BLaER1 treated with 17β-estradiol and CSF1 and Interleukin-3, amounts not matched to agents 10 nM and 100 nM (cell line): Measurements from ENCODE around the gene TTC34.

ENCODE experiments used
- H3K27ac ChIP-seq, 11 experiments: shearing (Covaris generic); formaldehyde crosslinking; 2 replicates each; pipeline ENCODE4 v1.8.1; 2022
- H3K27me3 ChIP-seq, 11 experiments: shearing (Covaris generic); formaldehyde crosslinking; 2 replicates each; pipeline ENCODE4 v1.8.1; 2022
- H3K36me3 ChIP-seq, 11 experiments: shearing (Covaris generic); formaldehyde crosslinking; 2 replicates each; pipeline ENCODE4 v1.8.1; 2022
- H3K4me1 ChIP-seq, 10 experiments: shearing (Covaris generic); formaldehyde crosslinking; 2 replicates each; pipeline ENCODE4 v1.8.1; 2022
- H3K4me2 ChIP-seq, 11 experiments: shearing (Covaris generic); formaldehyde crosslinking; 2 replicates each; pipeline ENCODE4 v1.8.1; 2022
- H3K4me3 ChIP-seq, 10 experiments: shearing (Covaris generic); formaldehyde crosslinking; 2 replicates each; pipeline ENCODE4 v1.8.1; 2022
- H3K9ac ChIP-seq, 11 experiments: shearing (Covaris generic); formaldehyde crosslinking; 2 replicates each; pipeline ENCODE4 v1.8.1; 2022
- H3K9me3 ChIP-seq, 11 experiments: shearing (Covaris generic); formaldehyde crosslinking; replicated peaks in 1 of 11; 2 replicates each; pipeline ENCODE4 v1.8.1; 2022
- H4K20me1 ChIP-seq, 11 experiments: shearing (Covaris generic); formaldehyde crosslinking; 2 replicates each; pipeline ENCODE4 v1.8.1; 2022
- Cebpa-rat ChIP-seq, 11 experiments: shearing (Covaris generic); IDR thresholded peaks; 2 replicates each; pipeline ENCODE4 v1.8.1; 2022

TTC34 gene

GRCh38 chr1:2810899-2811532, 9.5 kb upstream of the TTC34 start:
- Histone ChIP-seq H3K4me1 (peaks cover 0 to 31% (median 19%) of the 10 kb centered on the region in 10 experiments; a peak in 15 of 20 replicates), H4K20me1 (peaks cover 0 to 18% (median 0%) of the 10 kb centered on the region in 11 experiments; a peak in 6 of 22 replicates), H3K9me3 (peaks cover 6 to 22% (median 18%) of the 10 kb centered on the region in 11 experiments; a peak in 19 of 22 replicates), H3K27me3 (peaks cover 0 to 6% (median 0%) of the 10 kb centered on the region in 11 experiments; a peak in 1 of 22 replicates), H3K27ac (no peak overlapping the region), H3K4me3 (no peak overlapping the region), H3K4me2 (peak overlapping the region in 9 of 11 experiments; percentile 12 to 70 (median 52); a peak in 16 of 22 replicates), H3K9ac (peak overlapping the region in 7 of 11 experiments; percentile 6 to 46 (median 17); a peak in 5 of 22 replicates), H3K36me3 (no peaks in the 10 kb centered on the region)
- no peak for TF ChIP-seq Cebpa-rat (IDR thresholded peaks at IDR 0.05)

- no peak for TF ChIP-seq Cebpa-rat (IDR thresholded peaks at IDR 0.05)
- Histone ChIP-seq H3K36me3 (no peaks in the 10 kb centered on the region), H3K9ac (no peak overlapping the region), H3K4me1 (peaks cover 0 to 31% (median 19%) of the 10 kb centered on the region in 10 experiments; a peak in 15 of 20 replicates), H3K9me3 (peaks cover 6 to 22% (median 18%) of the 10 kb centered on the region in 11 experiments; a peak in 19 of 22 replicates), H3K4me2 (peak overlapping the region in 2 of 11 experiments; percentile 67 to 70; a peak in 1 of 22 replicates), H3K27me3 (peaks cover 0 to 6% (median 0%) of the 10 kb centered on the region in 11 experiments; a peak in 1 of 22 replicates), H3K4me3 (no peak overlapping the region), H4K20me1 (peaks cover 0 to 23% (median 0%) of the 10 kb centered on the region in 11 experiments; a peak in 5 of 22 replicates), H3K27ac (no peak overlapping the region)
Observed at GRCh38 chr1:2810281-2810680, 8.8 kb upstream of the TTC34 start.

- Histone ChIP-seq H3K27ac (no peak overlapping the region), H3K9me3 (peaks cover 6 to 22% (median 18%) of the 10 kb centered on the region in 11 experiments; a peak in 19 of 22 replicates), H4K20me1 (peaks cover 0 to 26% (median 0%) of the 10 kb centered on the region in 11 experiments; a peak in 5 of 22 replicates), H3K36me3 (no peaks in the 10 kb centered on the region), H3K27me3 (peaks cover 0 to 6% (median 0%) of the 10 kb centered on the region in 11 experiments; a peak in 1 of 22 replicates), H3K4me3 (no peak overlapping the region), H3K4me1 (peaks cover 0 to 31% (median 19%) of the 10 kb centered on the region in 10 experiments; a peak in 15 of 20 replicates), H3K4me2 (peak overlapping the region in 5 of 11 experiments; percentile 12 to 45 (median 28); a peak in 5 of 22 replicates), H3K9ac (no peak overlapping the region)
- no peak for TF ChIP-seq Cebpa-rat (IDR thresholded peaks at IDR 0.05)
Observed at GRCh38 chr1:2809656-2810055, 8.2 kb upstream of the TTC34 start.

- H3K27ac ChIP-seq = no peak overlapping the region
- peak overlapping the region in 5 of 11 experiments; percentile 12 to 45 (median 28); a peak in 6 of 22 replicates for H3K4me2 ChIP-seq
- peaks cover 0 to 6% (median 0%) of the 10 kb centered on the region in 11 experiments; a peak in 1 of 22 replicates for H3K27me3 ChIP-seq
- TF ChIP-seq Cebpa-rat (IDR thresholded peaks at IDR 0.05) = no peak
- H3K9me3 ChIP-seq = peaks cover 6 to 21% (median 18%) of the 10 kb centered on the region in 11 experiments; a peak in 19 of 22 replicates
- H3K4me3 ChIP-seq = no peak overlapping the region
- H3K9ac ChIP-seq = no peak overlapping the region
- no peaks in the 10 kb centered on the region for H3K36me3 ChIP-seq
- H3K4me1 ChIP-seq = peaks cover 0 to 31% (median 19%) of the 10 kb centered on the region in 10 experiments; a peak in 15 of 20 replicates
- peaks cover 0 to 33% (median 0%) of the 10 kb centered on the region in 11 experiments; a peak in 6 of 22 replicates for H4K20me1 ChIP-seq
Observed at GRCh38 chr1:2808831-2809605, 7.5 kb upstream of the TTC34 start.

DNA sequence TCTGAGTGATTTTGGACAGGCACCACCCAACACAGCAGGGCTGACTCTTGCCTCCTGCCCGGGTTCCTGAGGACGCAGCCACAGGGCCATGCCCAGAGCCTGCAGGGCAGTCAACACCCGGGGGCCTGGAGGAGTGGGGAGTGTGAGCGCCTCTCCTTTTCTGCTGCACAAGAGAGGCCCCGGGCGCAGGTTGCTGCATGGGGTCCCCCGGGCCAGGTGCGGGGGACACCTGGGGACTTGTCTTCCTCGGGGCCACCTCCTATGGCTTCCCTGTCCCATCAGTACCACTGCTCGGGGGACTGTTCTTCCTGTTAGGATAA, 6.9 kb upstream of the TTC34 start:
- peaks cover 0 to 6% (median 0%) of the 10 kb centered on the region in 11 experiments; a peak in 1 of 22 replicates for H3K27me3 ChIP-seq
- peaks cover 0 to 38% (median 0%) of the 10 kb centered on the region in 11 experiments; a peak in 7 of 22 replicates for H4K20me1 ChIP-seq
- no peak overlapping the region for H3K4me2 ChIP-seq
- H3K9me3 ChIP-seq = peaks cover 4 to 15% (median 13%) of the 10 kb centered on the region in 11 experiments; a peak in 19 of 22 replicates
- H3K9ac ChIP-seq = no peak overlapping the region
- no peak for TF ChIP-seq Cebpa-rat (IDR thresholded peaks at IDR 0.05)
- peaks cover 0 to 31% (median 19%) of the 10 kb centered on the region in 10 experiments; a peak in 15 of 20 replicates for H3K4me1 ChIP-seq
- H3K4me3 ChIP-seq = no peak overlapping the region
- no peak overlapping the region for H3K27ac ChIP-seq
- H3K36me3 ChIP-seq = no peaks in the 10 kb centered on the region

DNA sequence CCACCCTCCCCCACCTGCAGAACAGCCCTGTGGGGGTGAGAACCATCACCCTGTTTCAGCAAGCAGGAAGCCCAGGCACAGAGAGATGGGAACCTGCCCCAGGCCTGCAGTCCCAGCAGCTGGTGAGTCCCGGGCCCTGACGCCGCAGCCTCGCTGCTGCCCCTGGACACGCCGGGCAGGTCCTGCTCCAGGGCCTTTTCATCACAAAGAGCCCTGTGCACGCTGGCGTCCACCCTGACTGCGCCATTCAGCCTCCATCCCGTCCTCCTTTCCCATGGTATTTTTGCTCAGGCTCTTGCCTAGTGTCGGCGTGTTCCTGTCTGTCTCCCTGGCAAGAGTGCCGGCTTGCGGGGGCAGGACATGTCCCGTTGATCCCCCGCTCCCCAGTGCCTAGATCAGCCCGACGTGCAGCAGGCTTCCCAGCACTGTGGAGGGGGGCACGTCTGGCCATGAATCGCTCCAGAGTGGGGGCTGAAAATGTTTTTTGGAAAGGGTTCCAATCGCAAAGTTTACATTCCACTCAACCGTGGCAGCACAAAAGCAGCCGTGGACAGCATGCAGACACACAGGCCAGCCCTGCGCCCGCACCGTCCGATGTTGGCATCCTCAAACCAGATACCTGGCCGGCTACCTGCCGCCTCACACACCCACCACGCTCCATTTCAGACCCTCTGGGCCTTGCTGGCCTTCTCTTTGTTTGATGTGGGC, 6.3 kb upstream of the TTC34 start:
- H3K4me3 ChIP-seq = no peak overlapping the region
- no peaks in the 10 kb centered on the region for H3K36me3 ChIP-seq
- H3K4me1 ChIP-seq = peaks cover 0 to 31% (median 19%) of the 10 kb centered on the region in 10 experiments; a peak in 15 of 20 replicates
- no peak overlapping the region for H3K27ac ChIP-seq
- no peak for TF ChIP-seq Cebpa-rat (IDR thresholded peaks at IDR 0.05)
- peaks cover 0 to 6% (median 0%) of the 10 kb centered on the region in 11 experiments; a peak in 1 of 22 replicates for H3K27me3 ChIP-seq
- peaks cover 0 to 43% (median 0%) of the 10 kb centered on the region in 11 experiments; a peak in 7 of 22 replicates for H4K20me1 ChIP-seq
- H3K9ac ChIP-seq = no peak overlapping the region
- no peak overlapping the region for H3K4me2 ChIP-seq
- peaks cover 0 to 10% (median 8%) of the 10 kb centered on the region in 11 experiments; a peak in 15 of 22 replicates for H3K9me3 ChIP-seq

DNA sequence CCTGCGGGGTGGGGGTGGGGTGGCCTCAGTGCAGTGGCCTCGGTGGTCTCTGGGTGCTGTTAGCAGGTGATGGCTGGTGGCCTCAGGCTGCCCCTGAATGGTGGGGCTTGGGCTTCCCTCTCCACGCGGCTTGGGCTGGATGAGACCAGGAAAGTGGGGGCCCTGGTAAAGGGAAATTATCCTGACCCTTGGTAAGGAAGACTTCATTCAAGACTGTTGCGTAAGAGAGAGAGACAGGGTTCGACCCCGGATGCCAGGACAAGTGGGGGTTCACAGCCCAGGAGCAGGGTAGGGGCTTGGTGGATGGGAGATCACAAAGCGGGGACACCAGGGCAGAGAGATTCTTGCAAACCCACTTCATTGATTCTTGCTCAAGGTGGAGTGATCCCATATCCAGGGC, 5.5 kb upstream of the TTC34 start:
- H3K9me3 ChIP-seq = peaks cover 0 to 2% (median under 1%) of the 10 kb centered on the region in 11 experiments; a peak in 7 of 22 replicates
- H3K27ac ChIP-seq = no peak overlapping the region
- TF ChIP-seq Cebpa-rat (IDR thresholded peaks at IDR 0.05) = peak in 2 of 11 experiments; percentile 20 to 42; a peak in 2 of 22 replicates

DNA sequence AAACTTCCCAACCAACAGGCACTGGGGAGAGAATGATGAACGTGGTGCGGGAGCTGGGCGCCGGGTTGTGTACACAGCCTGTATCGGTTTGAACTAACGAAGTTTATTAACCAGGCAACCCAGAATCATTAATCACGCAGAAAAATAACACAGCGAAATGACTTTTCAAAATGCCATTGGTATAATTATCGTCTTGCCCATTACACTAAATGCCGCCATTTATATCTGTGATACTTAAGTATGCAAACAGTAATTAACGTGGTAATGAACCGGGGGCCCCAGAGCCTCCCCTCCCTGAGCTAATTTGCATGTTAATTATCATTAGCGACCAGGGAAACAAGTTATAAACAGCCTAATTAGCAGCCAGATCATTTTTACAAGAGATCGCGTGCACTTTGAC, 5.1 kb upstream of the TTC34 start:
- no peaks in the 10 kb centered on the region for H3K36me3 ChIP-seq
- H3K27me3 ChIP-seq = no peaks in the 10 kb centered on the region
- peaks cover 5 to 39% (median 25%) of the 10 kb centered on the region in 10 experiments; a peak in 18 of 20 replicates for H3K4me1 ChIP-seq
- peaks cover 0 to 53% (median 0%) of the 10 kb centered on the region in 11 experiments; a peak in 8 of 22 replicates for H4K20me1 ChIP-seq
- TF ChIP-seq Cebpa-rat (IDR thresholded peaks at IDR 0.05) = no peak
- H3K9ac ChIP-seq = no peak overlapping the region
- H3K9me3 ChIP-seq = no peaks in the 10 kb centered on the region
- H3K4me2 ChIP-seq = no peak overlapping the region
- H3K27ac ChIP-seq = no peak overlapping the region
- no peak overlapping the region for H3K4me3 ChIP-seq

More for the DNA sequence above, 5.5 kb upstream of the TTC34 start:
- no peaks in the 10 kb centered on the region for H3K36me3 ChIP-seq
- H3K9ac ChIP-seq = no peak overlapping the region
- peaks cover under 1 to 38% (median 23%) of the 10 kb centered on the region in 10 experiments; a peak in 18 of 20 replicates for H3K4me1 ChIP-seq
- peaks cover 0 to under 1% (median 0%) of the 10 kb centered on the region in 11 experiments; a peak in 1 of 22 replicates for H3K27me3 ChIP-seq
- peaks cover 0 to 51% (median 0%) of the 10 kb centered on the region in 11 experiments; a peak in 8 of 22 replicates for H4K20me1 ChIP-seq
- no peak overlapping the region for H3K4me2 ChIP-seq
- no peak overlapping the region for H3K4me3 ChIP-seq
